ENCODE results near the gene GRAMD2B.

GRAMD2B gene

DNA sequence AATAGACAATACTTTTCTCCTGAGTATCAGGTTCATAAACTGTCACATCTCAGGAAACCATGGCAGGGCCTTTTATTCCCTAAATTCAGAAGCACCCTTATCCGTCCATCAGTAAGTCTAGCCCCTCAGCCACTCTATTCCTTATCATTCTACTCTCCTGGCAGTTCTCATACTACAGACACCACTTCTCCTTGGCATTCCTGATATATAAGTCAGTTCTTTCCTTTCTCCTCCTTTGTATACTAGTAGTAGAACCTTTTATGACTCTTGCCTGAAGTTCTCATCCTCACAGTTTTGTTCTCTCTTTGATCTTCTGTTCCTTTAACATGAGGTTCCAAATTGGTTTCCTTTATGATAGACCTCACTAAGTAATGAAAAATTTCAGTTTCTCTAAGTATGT lies 29.3 kb downstream of the GRAMD2B start:
- Histone ChIP-seq H4K20me1 (ENCODE audit: insufficient read depth, low read length) (no peaks in the 10 kb centered on the region), H3K4me2 (ENCODE audit: low read length) (no peak overlapping the region), H2AFZ (ENCODE audit: low read length) (no peak overlapping the region), H3K79me2 (ENCODE audit: insufficient read depth, low read length) (no peaks in the 10 kb centered on the region), H3K4me1 (ENCODE audit: insufficient read depth, low read length, severe bottlenecking) (peaks cover 28% of the 10 kb centered on the region), H3K27me3 (ENCODE audit: insufficient read depth, low read length) (no peaks in the 10 kb centered on the region), H3K4me3 (ENCODE audit: low read depth, low read length, poor library complexity, severe bottlenecking) (no peak overlapping the region), H3K9me2 (ENCODE audit: low read depth, low read length) (no peaks in the 10 kb centered on the region), H3F3A (ENCODE audit: insufficient read depth, low read length) (no peaks in the 10 kb centered on the region), H3K9ac (ENCODE audit: low read length) (no peak overlapping the region), H3K36me3 (ENCODE audit: insufficient read depth, low read length) (no peaks in the 10 kb centered on the region), H3K9me3 (ENCODE audit: low read length) (no peaks in the 10 kb centered on the region), H3K27ac (ENCODE audit: low read depth, low read length, poor library complexity, severe bottlenecking) (no peak overlapping the region)
- TF ChIP-seq, protein P1, sequence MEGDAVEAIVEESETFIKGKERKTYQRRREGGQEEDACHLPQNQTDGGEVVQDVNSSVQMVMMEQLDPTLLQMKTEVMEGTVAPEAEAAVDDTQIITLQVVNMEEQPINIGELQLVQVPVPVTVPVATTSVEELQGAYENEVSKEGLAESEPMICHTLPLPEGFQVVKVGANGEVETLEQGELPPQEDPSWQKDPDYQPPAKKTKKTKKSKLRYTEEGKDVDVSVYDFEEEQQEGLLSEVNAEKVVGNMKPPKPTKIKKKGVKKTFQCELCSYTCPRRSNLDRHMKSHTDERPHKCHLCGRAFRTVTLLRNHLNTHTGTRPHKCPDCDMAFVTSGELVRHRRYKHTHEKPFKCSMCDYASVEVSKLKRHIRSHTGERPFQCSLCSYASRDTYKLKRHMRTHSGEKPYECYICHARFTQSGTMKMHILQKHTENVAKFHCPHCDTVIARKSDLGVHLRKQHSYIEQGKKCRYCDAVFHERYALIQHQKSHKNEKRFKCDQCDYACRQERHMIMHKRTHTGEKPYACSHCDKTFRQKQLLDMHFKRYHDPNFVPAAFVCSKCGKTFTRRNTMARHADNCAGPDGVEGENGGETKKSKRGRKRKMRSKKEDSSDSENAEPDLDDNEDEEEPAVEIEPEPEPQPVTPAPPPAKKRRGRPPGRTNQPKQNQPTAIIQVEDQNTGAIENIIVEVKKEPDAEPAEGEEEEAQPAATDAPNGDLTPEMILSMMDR (IDR thresholded peaks at IDR 0.05; ENCODE audit: low read length) = no peak
- TF ChIP-seq EZH2 (IDR thresholded peaks at IDR 0.05; ENCODE audit: borderline replicate concordance, low read length) = no peak

DNA sequence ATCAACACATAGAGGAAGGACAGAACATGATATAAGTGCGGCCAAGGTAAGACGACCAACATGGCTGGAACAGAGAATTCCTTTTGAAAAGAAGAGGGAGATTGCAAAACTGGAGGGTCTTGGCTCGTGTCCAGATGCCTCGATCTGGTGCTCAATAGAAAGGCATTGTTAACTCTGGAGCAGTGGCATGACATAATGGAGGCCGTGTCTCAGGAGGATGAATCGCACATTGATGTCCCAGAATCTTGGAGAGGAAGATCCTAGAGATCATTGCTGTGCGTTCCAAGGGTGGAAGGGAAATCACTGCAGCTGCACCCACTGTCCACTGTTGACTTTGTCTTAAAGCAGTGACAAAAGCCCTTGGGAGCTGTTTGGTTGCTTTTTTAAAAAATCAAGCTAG lies 30.9 kb downstream of the GRAMD2B start:
- H3F3A ChIP-seq (ENCODE audit: insufficient read depth, low read length) = no peaks in the 10 kb centered on the region
- no peak overlapping the region for H2AFZ ChIP-seq (ENCODE audit: low read length)
- no peaks in the 10 kb centered on the region for H4K20me1 ChIP-seq (ENCODE audit: insufficient read depth, low read length)
- H3K9me3 ChIP-seq (ENCODE audit: low read length) = no peaks in the 10 kb centered on the region
- TF ChIP-seq EZH2 (IDR thresholded peaks at IDR 0.05; ENCODE audit: borderline replicate concordance, low read length) = no peak
- TF ChIP-seq, protein P1 (IDR thresholded peaks at IDR 0.05; ENCODE audit: low read length) = no peak
- H3K79me2 ChIP-seq (ENCODE audit: insufficient read depth, low read length) = no peaks in the 10 kb centered on the region
- no peak overlapping the region for H3K4me2 ChIP-seq (ENCODE audit: low read length)
- H3K36me3 ChIP-seq (ENCODE audit: insufficient read depth, low read length) = no peaks in the 10 kb centered on the region
- no peak overlapping the region for H3K9ac ChIP-seq (ENCODE audit: low read length)
- no peaks in the 10 kb centered on the region for H3K27me3 ChIP-seq (ENCODE audit: insufficient read depth, low read length)
- no peak overlapping the region for H3K27ac ChIP-seq (ENCODE audit: low read depth, low read length, poor library complexity, severe bottlenecking)
- peaks cover 19% of the 10 kb centered on the region for H3K4me1 ChIP-seq (ENCODE audit: insufficient read depth, low read length, severe bottlenecking)
- no peak overlapping the region for H3K4me3 ChIP-seq (ENCODE audit: low read depth, low read length, poor library complexity, severe bottlenecking)
- H3K9me2 ChIP-seq (ENCODE audit: low read depth, low read length) = no peaks in the 10 kb centered on the region

DNA sequence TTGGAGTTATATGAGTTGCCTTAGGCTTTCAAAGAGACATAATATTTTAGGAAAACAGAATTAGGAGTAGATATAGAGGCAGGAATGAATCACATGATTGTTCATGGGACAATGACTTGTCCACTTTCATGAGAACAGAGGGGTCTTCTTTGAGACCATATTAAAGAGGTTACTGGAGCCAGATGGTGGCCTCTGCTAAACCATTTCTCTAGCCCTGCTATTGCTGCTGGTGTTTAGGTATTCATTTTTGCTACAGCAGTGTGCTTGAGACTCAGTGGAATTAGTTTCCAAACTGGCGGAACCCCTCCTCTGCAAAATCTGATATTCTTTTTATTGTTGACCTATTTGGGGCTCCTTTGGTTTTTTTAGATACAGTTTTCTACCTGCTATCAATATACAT lies 31.3 kb downstream of the GRAMD2B start:
- no peaks in the 10 kb centered on the region for H3K79me2 ChIP-seq (ENCODE audit: insufficient read depth, low read length)
- H3K9me3 ChIP-seq (ENCODE audit: low read length) = no peaks in the 10 kb centered on the region
- H3K9ac ChIP-seq (ENCODE audit: low read length) = no peak overlapping the region
- H3K36me3 ChIP-seq (ENCODE audit: insufficient read depth, low read length) = no peaks in the 10 kb centered on the region
- TF ChIP-seq, protein P1 (IDR thresholded peaks at IDR 0.05; ENCODE audit: low read length) = no peak
- H3K27ac ChIP-seq (ENCODE audit: low read depth, low read length, poor library complexity, severe bottlenecking) = no peak overlapping the region
- H3K9me2 ChIP-seq (ENCODE audit: low read depth, low read length) = no peaks in the 10 kb centered on the region
- no peak overlapping the region for H3K4me2 ChIP-seq (ENCODE audit: low read length)
- H3K4me3 ChIP-seq (ENCODE audit: low read depth, low read length, poor library complexity, severe bottlenecking) = no peak overlapping the region
- H2AFZ ChIP-seq (ENCODE audit: low read length) = no peak overlapping the region
- H3F3A ChIP-seq (ENCODE audit: insufficient read depth, low read length) = no peaks in the 10 kb centered on the region
- no peaks in the 10 kb centered on the region for H3K27me3 ChIP-seq (ENCODE audit: insufficient read depth, low read length)
- no peaks in the 10 kb centered on the region for H4K20me1 ChIP-seq (ENCODE audit: insufficient read depth, low read length)
- H3K4me1 ChIP-seq (ENCODE audit: insufficient read depth, low read length, severe bottlenecking) = peaks cover 15% of the 10 kb centered on the region
